Measurements from ENCODE around the gene SLC29A3.

SLC29A3 gene

GRCh38 chr10:71302874-71303568, 16.0 kb upstream of the SLC29A3 start:
- no peak overlapping the region for H3K4me3 Mint-ChIP-seq
- H3K4me1 Mint-ChIP-seq (ENCODE audit: low read depth), result no peaks in the 10 kb centered on the region
- H3K9me3 Mint-ChIP-seq (ENCODE audit: low read depth), result no peaks in the 10 kb centered on the region
- H3K36me3 Mint-ChIP-seq, result no peaks in the 10 kb centered on the region
- H3K27ac Mint-ChIP-seq, result no peak overlapping the region
- H3K27me3 Mint-ChIP-seq, result peaks cover 5% of the 10 kb centered on the region

GRCh38 chr10:71303569-71303907, 15.5 kb upstream of the SLC29A3 start:
- Mint-ChIP-seq H3K27me3 (peaks cover 5% of the 10 kb centered on the region), H3K4me1 (ENCODE audit: low read depth) (no peaks in the 10 kb centered on the region), H3K36me3 (no peaks in the 10 kb centered on the region)

GRCh38 chr10:71304914-71305313, 14.1 kb upstream of the SLC29A3 start:
- Mint-ChIP-seq H3K36me3 (no peaks in the 10 kb centered on the region), H3K4me3 (no peak overlapping the region), H3K27me3 (peaks cover 4% of the 10 kb centered on the region), H3K9me3 (ENCODE audit: low read depth) (no peaks in the 10 kb centered on the region), H3K27ac (no peak overlapping the region), H3K4me1 (ENCODE audit: low read depth) (no peaks in the 10 kb centered on the region)

More at GRCh38 chr10:71303569-71303907, 15.5 kb upstream of the SLC29A3 start:
- Mint-ChIP-seq H3K9me3 (ENCODE audit: low read depth) (no peaks in the 10 kb centered on the region), H3K4me3 (no peak overlapping the region), H3K27ac (no peak overlapping the region)

- H3K4me1 Mint-ChIP-seq (ENCODE audit: low read depth), result no peaks in the 10 kb centered on the region
- no peak overlapping the region for H3K27ac Mint-ChIP-seq
- no peaks in the 10 kb centered on the region for H3K36me3 Mint-ChIP-seq
- peaks cover 4% of the 10 kb centered on the region for H3K27me3 Mint-ChIP-seq
- H3K9me3 Mint-ChIP-seq (ENCODE audit: low read depth), result no peaks in the 10 kb centered on the region
- no peak overlapping the region for H3K4me3 Mint-ChIP-seq
Measured at GRCh38 chr10:71306979-71307378, 12.1 kb upstream of the SLC29A3 start.

- Mint-ChIP-seq H3K27me3 (peaks cover 4% of the 10 kb centered on the region), H3K4me3 (no peak overlapping the region), H3K27ac (no peak overlapping the region), H3K4me1 (ENCODE audit: low read depth) (no peaks in the 10 kb centered on the region), H3K36me3 (no peaks in the 10 kb centered on the region), H3K9me3 (ENCODE audit: low read depth) (no peaks in the 10 kb centered on the region)
Measured at GRCh38 chr10:71307469-71308085, 11.5 kb upstream of the SLC29A3 start.

- Mint-ChIP-seq H3K27me3 (peaks cover 3% of the 10 kb centered on the region), H3K4me1 (ENCODE audit: low read depth) (no peaks in the 10 kb centered on the region), H3K36me3 (no peaks in the 10 kb centered on the region), H3K27ac (no peak overlapping the region), H3K9me3 (ENCODE audit: low read depth) (no peaks in the 10 kb centered on the region), H3K4me3 (no peak overlapping the region)
Measured at GRCh38 chr10:71308244-71308643, 10.8 kb upstream of the SLC29A3 start.

GRCh38 chr10:71308985-71309384, 10.1 kb upstream of the SLC29A3 start:
- H3K4me1 Mint-ChIP-seq (ENCODE audit: low read depth), result no peaks in the 10 kb centered on the region
- H3K4me3 Mint-ChIP-seq, result no peak overlapping the region
- no peak overlapping the region for H3K27ac Mint-ChIP-seq
- no peaks in the 10 kb centered on the region for H3K9me3 Mint-ChIP-seq (ENCODE audit: low read depth)
- peaks cover 4% of the 10 kb centered on the region for H3K27me3 Mint-ChIP-seq
- H3K36me3 Mint-ChIP-seq, result no peaks in the 10 kb centered on the region

- Mint-ChIP-seq H3K4me1 (ENCODE audit: low read depth) (peaks cover 3% of the 10 kb centered on the region), H3K27ac (no peak overlapping the region), H3K36me3 (no peaks in the 10 kb centered on the region), H3K4me3 (no peak overlapping the region), H3K27me3 (peaks cover 4% of the 10 kb centered on the region), H3K9me3 (ENCODE audit: low read depth) (no peaks in the 10 kb centered on the region)
Measured at GRCh38 chr10:71309919-71310318, 9.1 kb upstream of the SLC29A3 start.

GRCh38 chr10:71312220-71312619, 6.8 kb upstream of the SLC29A3 start:
- Mint-ChIP-seq H3K36me3 (no peaks in the 10 kb centered on the region), H3K9me3 (ENCODE audit: low read depth) (no peaks in the 10 kb centered on the region), H3K4me3 (no peak overlapping the region), H3K27me3 (peaks cover 4% of the 10 kb centered on the region), H3K4me1 (ENCODE audit: low read depth) (peaks cover 11% of the 10 kb centered on the region), H3K27ac (no peak overlapping the region)

GRCh38 chr10:71312811-71313789, 6.0 kb upstream of the SLC29A3 start:
- H3K4me3 Mint-ChIP-seq, result no peak overlapping the region
- no peaks in the 10 kb centered on the region for H3K9me3 Mint-ChIP-seq (ENCODE audit: low read depth)
- no peak overlapping the region for H3K27ac Mint-ChIP-seq
- no peaks in the 10 kb centered on the region for H3K36me3 Mint-ChIP-seq
- H3K4me1 Mint-ChIP-seq (ENCODE audit: low read depth), result peaks cover 14% of the 10 kb centered on the region
- H3K27me3 Mint-ChIP-seq, result peaks cover 4% of the 10 kb centered on the region

GRCh38 chr10:71314028-71314693, 4.9 kb upstream of the SLC29A3 start:
- H3K36me3 Mint-ChIP-seq, result no peaks in the 10 kb centered on the region
- peaks cover 4% of the 10 kb centered on the region for H3K27me3 Mint-ChIP-seq
- no peaks in the 10 kb centered on the region for H3K9me3 Mint-ChIP-seq (ENCODE audit: low read depth)
- H3K27ac Mint-ChIP-seq, result no peak overlapping the region
- H3K4me1 Mint-ChIP-seq (ENCODE audit: low read depth), result peaks cover 18% of the 10 kb centered on the region
- no peak overlapping the region for H3K4me3 Mint-ChIP-seq

GRCh38 chr10:71314694-71315225, 4.3 kb upstream of the SLC29A3 start:
- no peak overlapping the region for H3K27ac Mint-ChIP-seq
- peaks cover 4% of the 10 kb centered on the region for H3K27me3 Mint-ChIP-seq
- no peak overlapping the region for H3K4me3 Mint-ChIP-seq
- no peaks in the 10 kb centered on the region for H3K9me3 Mint-ChIP-seq (ENCODE audit: low read depth)
- peaks cover 19% of the 10 kb centered on the region for H3K4me1 Mint-ChIP-seq (ENCODE audit: low read depth)
- H3K36me3 Mint-ChIP-seq, result no peaks in the 10 kb centered on the region

- Mint-ChIP-seq H3K27ac (peak overlapping the region; percentile 38), H3K4me1 (ENCODE audit: low read depth) (peaks cover 27% of the 10 kb centered on the region), H3K9me3 (ENCODE audit: low read depth) (no peaks in the 10 kb centered on the region), H3K4me3 (no peak overlapping the region), H3K27me3 (peaks cover 4% of the 10 kb centered on the region), H3K36me3 (no peaks in the 10 kb centered on the region)
Measured at GRCh38 chr10:71316056-71316785, 2.8 kb upstream of the SLC29A3 start.

GRCh38 chr10:71316786-71317160, 2.3 kb upstream of the SLC29A3 start:
- Mint-ChIP-seq H3K4me1 (ENCODE audit: low read depth) (peaks cover 27% of the 10 kb centered on the region), H3K27ac (no peak overlapping the region), H3K4me3 (no peak overlapping the region), H3K9me3 (ENCODE audit: low read depth) (no peaks in the 10 kb centered on the region), H3K27me3 (peaks cover 4% of the 10 kb centered on the region), H3K36me3 (no peaks in the 10 kb centered on the region)

All from activated naive CD8-positive, alpha-beta T cell (primary cell).